Activated T-helper 1 cell treated with anti-CD3 and anti-CD28 coated beads, Interleukin-2, amount 50 U/mL, for 16 hours (primary cell): ENCODE results near the gene FAM78A.
A peak's percentile ranks its signal among the peaks of the same experiment; 100 is the strongest.

Experiments
- DNase-seq, 2 donors: peaks; one replicate each; pipeline ENCODE4 v3.0.0-alpha.2; 2020; ENCODE audit warnings: low read depth in 1 of 2, low spot score in 1 of 2

The FAM78A gene

GRCh38 chr9:131276094-131276888, at the start of gene FAM78A:
TSS of gene FAM78A (minus strand) at chr9:131276510. CDS start at chr9:131276179, 331 bp downstream.
- no peak for DNase-seq

- DNase-seq, result no peak
These were observed 48.7 kb upstream of the FAM78A start for GRCh38 chr9:131324736-131325679.

GRCh38 chr9:131323629-131324028, 47.3 kb upstream of the FAM78A start:
- DNase-seq, result no peak

GRCh38 chr9:131320031-131320685, 43.8 kb upstream of the FAM78A start:
- DNase-seq, result no peak

- DNase-seq, result no peak
These were observed 43.2 kb upstream of the FAM78A start for GRCh38 chr9:131319486-131319885.

- DNase-seq, result no peak
These were observed 42.1 kb upstream of the FAM78A start for GRCh38 chr9:131318231-131319085.

GRCh38 chr9:131312822-131313770, 36.8 kb upstream of the FAM78A start:
- no peak for DNase-seq

GRCh38 chr9:131312246-131312645, 35.9 kb upstream of the FAM78A start:
- DNase-seq, result no peak

GRCh38 chr9:131310833-131311554, 34.7 kb upstream of the FAM78A start:
- DNase-seq, result peak; percentile 36 to 38

GRCh38 chr9:131309530-131310276, 33.4 kb upstream of the FAM78A start:
- no peak for DNase-seq

GRCh38 chr9:131308906-131309529, 32.7 kb upstream of the FAM78A start:
- DNase-seq, result no peak

- no peak for DNase-seq
These were observed 32.1 kb upstream of the FAM78A start for GRCh38 chr9:131308452-131308851.

- no peak for DNase-seq
These were observed 31.7 kb upstream of the FAM78A start for GRCh38 chr9:131307974-131308373.

GRCh38 chr9:131306397-131307004, 30.2 kb upstream of the FAM78A start:
- DNase-seq, result no peak

- no peak for DNase-seq
These were observed 28.5 kb upstream of the FAM78A start for GRCh38 chr9:131304676-131305355.
